A673 (cell line): ENCODE results near the gene ATP2B2. TPM values are rescaled to one million over a fixed set of nuclear protein-coding genes. Genes with fewer than 3 reads are reported as not detected.

Experiments used
- BruUV-seq: library from RNA; stranded (reverse); fragments of 400-500 nt; replicated peaks from 2 replicates; lab custom pipeline; 2021; lab: Mats Ljungman, UMichigan
- CTCF ChIA-PET: fragments of 300-600 bp; sonication (Branson Sonifier 250); formaldehyde crosslinking; loops from one replicate; lab custom pipeline; 2022; ENCODE audit warnings: antibody characterized with exemption; lab: Charles Lee
- POLR2A ChIA-PET: fragments of 300-600 bp; sonication (Branson Sonifier 250); formaldehyde crosslinking; loops from one replicate; lab custom pipeline; 2022; ENCODE audit warnings: antibody characterized with exemption; ENCODE audit not compliant: low non-redundant PET; lab: Charles Lee
- DNase-seq: peaks from one replicate; pipeline ENCODE4 v3.0.0-alpha.2; 2015; ENCODE audit warnings: low spot score
- H3K27ac ChIP-seq: fragments of 200-600 bp; sonication (generic); 2 replicates; pipeline ENCODE4 v1.5.1; 2016; ENCODE audit warnings: mixed run types, low read depth, mild to moderate bottlenecking, mixed read lengths, antibody characterized with exemption, low read length; ENCODE audit not compliant: poor library complexity, severe bottlenecking
- H3K27me3 ChIP-seq: fragments of 200-600 bp; sonication (generic); replicated peaks from 2 replicates; pipeline ENCODE4 v1.6.1; 2017; ENCODE audit warnings: mixed run types, low read depth, mild to moderate bottlenecking, mixed read lengths, antibody characterized with exemption, low read length; ENCODE audit not compliant: insufficient read depth, poor library complexity
- H3K36me3 ChIP-seq: fragments of 200-600 bp; sonication (generic); 2 replicates; pipeline ENCODE4 v1.6.1; 2016; ENCODE audit warnings: mixed run types, mild to moderate bottlenecking, mixed read lengths, antibody characterized with exemption, low read length; ENCODE audit not compliant: insufficient read depth, poor library complexity, severe bottlenecking
- H3K4me1 ChIP-seq: fragments of 200-600 bp; sonication (generic); 2 replicates; pipeline ENCODE4 v1.6.1; 2017; ENCODE audit warnings: mixed run types, mild to moderate bottlenecking, mixed read lengths, antibody characterized with exemption, low read length; ENCODE audit not compliant: insufficient read depth, poor library complexity, severe bottlenecking
- H3K4me3 ChIP-seq: fragments of 200-600 bp; sonication (generic); 2 replicates; pipeline ENCODE4 v1.5.1; 2016; ENCODE audit warnings: low read depth, mixed run types, mild to moderate bottlenecking, mixed read lengths, low read length; ENCODE audit not compliant: poor library complexity, severe bottlenecking
- H3K9me3 ChIP-seq: fragments of 200-600 bp; sonication (generic); 2 replicates; pipeline ENCODE4 v1.6.1; 2016; ENCODE audit warnings: mixed run types, low read depth, mild to moderate bottlenecking, mixed read lengths, antibody characterized with exemption, low read length; ENCODE audit not compliant: poor library complexity, severe bottlenecking
- CTCF ChIP-seq: fragments of 300-800, 200-600 bp; sonication (generic); conservative IDR thresholded peaks from 2 replicates; pipeline ENCODE4 v1.5.1; 2017; ENCODE audit warnings: low read depth, mild to moderate bottlenecking, antibody characterized with exemption, low read length, moderate library complexity, mixed read lengths
- EZH2 ChIP-seq: fragments of 200-600 bp; sonication (generic); IDR thresholded peaks from 2 replicates; pipeline ENCODE4 v1.6.1; 2017; ENCODE audit warnings: borderline replicate concordance, low read depth, mild to moderate bottlenecking, mixed read lengths, antibody characterized with exemption, low read length; ENCODE audit not compliant: poor library complexity, severe bottlenecking
- intact Hi-C: fragments of 100-400 bp; cut with micrococcal nuclease; formaldehyde crosslinking; loops from one replicate; pipeline ENCODE4 v1.10.0; 2022; ENCODE audit not compliant: unreplicated experiment
- total RNA-seq: library from RNA; stranded (reverse); gene quantifications from 2 replicates; pipeline ENCODE4 v1.2.3, GENCODE V29; 2021

ATP2B2 gene
- total RNA-seq, 1 experiment from 2014 or later: 0.17 TPM

- H3K27me3 ChIP-seq: no peaks in the 10 kb centered on the region
- no peak overlapping the region for H3K4me3 ChIP-seq
- no peak overlapping the region for H3K27ac ChIP-seq
- intact Hi-C loops: no loop called here
- no peak for TF ChIP-seq CTCF
- TF ChIP-seq EZH2: no peak
- DNase-seq: no peak
- H3K9me3 ChIP-seq: no peaks in the 10 kb centered on the region
- ChIA-PET CTCF (no interaction called here), POLR2A (no interaction called here)
- BruUV-seq: no TSS peak
- H3K36me3 ChIP-seq: peaks cover 80% of the 10 kb centered on the region
- H3K4me1 ChIP-seq: no peaks in the 10 kb centered on the region
These were observed 190.3 kb downstream of the ATP2B2 start for GRCh38 chr3:10315101-10315500.

- Histone ChIP-seq H3K4me3 (no peak overlapping the region), H3K9me3 (no peaks in the 10 kb centered on the region), H3K27me3 (no peaks in the 10 kb centered on the region), H3K4me1 (no peaks in the 10 kb centered on the region), H3K27ac (no peak overlapping the region), H3K36me3 (peaks cover 76% of the 10 kb centered on the region)
- no TSS peak for BruUV-seq
- no peak for DNase-seq
- TF ChIP-seq CTCF (no peak), EZH2 (no peak)
- ChIA-PET POLR2A (no interaction called here), CTCF (no interaction called here)
- intact Hi-C loops: no loop called here
These were observed 192.5 kb downstream of the ATP2B2 start for GRCh38 chr3:10312861-10313260.

DNA sequence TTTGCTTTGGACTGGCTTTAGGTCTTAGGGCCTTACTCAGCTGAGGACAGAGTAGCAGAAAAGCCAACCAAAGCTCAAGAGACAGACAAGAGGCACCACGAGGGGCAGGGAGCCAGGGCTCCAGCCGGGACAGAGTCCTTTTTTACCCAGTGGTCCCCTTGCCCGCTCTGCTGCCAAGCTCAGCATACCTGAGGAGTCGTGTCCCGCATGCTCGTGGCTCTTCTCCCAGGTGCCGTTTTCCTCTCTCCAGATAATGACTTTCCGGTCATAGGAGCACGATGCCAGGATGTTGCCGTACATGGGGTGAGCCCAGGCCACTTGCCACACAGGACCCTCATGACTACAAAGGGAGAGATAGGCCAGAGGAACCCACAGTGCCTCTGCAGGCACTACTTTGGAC is 193.0 kb downstream of the ATP2B2 start:
- H3K4me3 ChIP-seq: no peak overlapping the region
- H3K36me3 ChIP-seq: peaks cover 73% of the 10 kb centered on the region
- TF ChIP-seq EZH2 (no peak), CTCF (no peak)
- no peak for DNase-seq
- BruUV-seq: no TSS peak
- no peaks in the 10 kb centered on the region for H3K27me3 ChIP-seq
- CTCF ChIA-PET: no interaction called here
- no peaks in the 10 kb centered on the region for H3K9me3 ChIP-seq
- POLR2A ChIA-PET: no interaction called here
- H3K4me1 ChIP-seq: no peaks in the 10 kb centered on the region
- no peak overlapping the region for H3K27ac ChIP-seq
- intact Hi-C loops: no loop called here
